ENCODE measurements around the gene PNCK.
A peak's percentile ranks its signal among the peaks of the same experiment; 100 is the strongest.
"Not testable (repeated sequence)": the region's sequence is repeated elsewhere in the genome, so short reads cannot be mapped to it uniquely, and the experiment has no call there.

Gene PNCK

GRCh38 chrX:153673428-153674218 lies at the start of gene PNCK:
Gene PNCK, minus strand, starts transcription at chrX:153673813. Its CDS starts 737 bp downstream, at chrX:153673076.
- DNase-seq (ENCODE audit: low spot score): no peak

GRCh38 chrX:153722704-153723350 lies 49.2 kb upstream of the PNCK start:
- DNase-seq (ENCODE audit: low spot score): peak; percentile 17

GRCh38 chrX:153719701-153720100 lies 46.1 kb upstream of the PNCK start:
- DNase-seq (ENCODE audit: low spot score): no peak

- DNase-seq (ENCODE audit: low spot score): no peak
Observed at GRCh38 chrX:153719238-153719637, 45.6 kb upstream of the PNCK start.

GRCh38 chrX:153717445-153717844 lies 43.8 kb upstream of the PNCK start:
- no peak for DNase-seq (ENCODE audit: low spot score)

- no peak for DNase-seq (ENCODE audit: low spot score)
Observed at GRCh38 chrX:153714256-153714655, 40.6 kb upstream of the PNCK start.

GRCh38 chrX:153709726-153710674 lies 36.4 kb upstream of the PNCK start:
- no peak for DNase-seq (ENCODE audit: low spot score)

GRCh38 chrX:153708415-153708814 lies 34.8 kb upstream of the PNCK start:
- peak; percentile 69 for DNase-seq (ENCODE audit: low spot score)

GRCh38 chrX:153707406-153707805 lies 33.8 kb upstream of the PNCK start:
- DNase-seq (ENCODE audit: low spot score): no peak

- DNase-seq (ENCODE audit: low spot score): no peak
Observed at GRCh38 chrX:153706799-153707198, 33.2 kb upstream of the PNCK start.

- not testable (repeated sequence) for DNase-seq (ENCODE audit: low spot score)
Observed at GRCh38 chrX:153705403-153706060, 31.9 kb upstream of the PNCK start.

GRCh38 chrX:153704631-153705402 lies 31.2 kb upstream of the PNCK start:
- DNase-seq (ENCODE audit: low spot score): not testable (repeated sequence)

- no peak for DNase-seq (ENCODE audit: low spot score)
Observed at GRCh38 chrX:153704021-153704526, 30.5 kb upstream of the PNCK start.

GRCh38 chrX:153703036-153703370 lies 29.4 kb upstream of the PNCK start:
- no peak for DNase-seq (ENCODE audit: low spot score)

GRCh38 chrX:153702336-153703035 lies 28.9 kb upstream of the PNCK start:
- no peak for DNase-seq (ENCODE audit: low spot score)

GRCh38 chrX:153701706-153702105 lies 28.1 kb upstream of the PNCK start:
- no peak for DNase-seq (ENCODE audit: low spot score)

- DNase-seq (ENCODE audit: low spot score): no peak
Observed at GRCh38 chrX:153700967-153701366, 27.4 kb upstream of the PNCK start.

- DNase-seq (ENCODE audit: low spot score): no peak
Observed at GRCh38 chrX:153700376-153700945, 26.8 kb upstream of the PNCK start.

GRCh38 chrX:153699784-153700371 lies 26.3 kb upstream of the PNCK start:
- not testable (repeated sequence) for DNase-seq (ENCODE audit: low spot score)

Data from NAMALWA (cell line).